GM10266 (cell line): ENCODE measurements around the gene PMPCA.

Experiments used
- DNase-seq: peaks from one replicate; pipeline ENCODE4 v3.0.0; 2012; ENCODE audit errors: extremely low spot score
- CTCF ChIP-seq: IDR thresholded peaks from 2 replicates; pipeline ENCODE4 v1.5.1; 2012; ENCODE audit warnings: mild to moderate bottlenecking, low read depth; ENCODE audit not compliant: control insufficient read depth, insufficient read depth; ENCODE audit errors: missing control alignments

Gene PMPCA

GRCh38 chr9:136364942-136365774 lies 45.3 kb upstream of the PMPCA start:
- no peak for TF ChIP-seq CTCF
- no peak for DNase-seq

- TF ChIP-seq CTCF, result no peak
- DNase-seq, result no peak
These were observed 44.7 kb upstream of the PMPCA start for GRCh38 chr9:136365775-136366222.

- DNase-seq, result no peak
- no peak for TF ChIP-seq CTCF
These were observed 43.6 kb upstream of the PMPCA start for GRCh38 chr9:136366826-136367225.

- DNase-seq, result no peak
- no peak for TF ChIP-seq CTCF
These were observed 42.9 kb upstream of the PMPCA start for GRCh38 chr9:136367296-136368145.

DNA sequence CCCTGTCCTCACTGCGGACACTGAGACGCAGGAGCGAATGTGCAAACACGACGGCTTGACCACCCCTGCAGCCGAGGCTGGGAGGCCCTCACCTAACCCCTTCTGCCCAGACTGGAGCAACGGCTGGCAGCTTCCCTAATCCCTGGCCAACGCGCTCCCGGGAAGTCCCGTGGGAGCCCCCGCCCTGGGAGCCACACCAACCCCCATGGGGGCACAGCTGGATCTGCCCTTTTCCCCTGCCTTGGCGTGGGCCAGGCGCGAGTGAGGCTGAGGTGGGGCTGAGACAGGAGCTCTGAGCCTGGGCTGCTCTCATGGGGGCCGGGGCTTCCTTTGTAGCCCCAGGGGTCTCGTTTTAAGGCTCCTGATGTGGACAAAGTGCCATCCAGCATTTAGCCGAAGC lies 42.3 kb upstream of the PMPCA start:
- TF ChIP-seq CTCF, result no peak
- no peak for DNase-seq

- TF ChIP-seq CTCF, result no peak
These were observed 40.4 kb upstream of the PMPCA start for GRCh38 chr9:136370037-136370436.

More at GRCh38 chr9:136370037-136370436, 40.4 kb upstream of the PMPCA start:
- DNase-seq, result no peak
